ENCODE results near the gene C17orf75.

The C17orf75 gene

DNA sequence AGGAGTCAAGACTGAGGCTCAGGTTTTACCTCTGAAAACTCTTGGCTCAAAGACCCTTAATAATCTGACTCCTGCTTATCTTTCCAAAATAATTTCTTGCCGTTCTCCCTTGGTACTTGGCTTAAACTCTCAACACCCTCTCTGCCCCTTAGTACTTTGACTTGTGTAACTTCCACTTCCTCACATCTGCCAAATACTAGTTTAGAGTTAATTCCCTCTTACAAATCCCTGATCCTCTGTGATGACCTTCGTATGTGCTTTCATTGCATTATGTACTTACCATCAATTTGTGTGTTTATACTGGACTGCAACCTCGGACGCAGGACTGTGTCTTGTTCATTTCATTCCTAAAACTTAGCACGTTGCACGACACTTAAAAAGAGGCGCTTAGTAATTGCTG is 43.1 kb upstream of the C17orf75 start:
- H3K9me3 ChIP-seq (ENCODE audit: severe bottlenecking), result no peaks in the 10 kb centered on the region
- H3K27ac ChIP-seq, result no peak overlapping the region
- H3K27me3 ChIP-seq (ENCODE audit: insufficient read depth, low read depth, severe bottlenecking), result no peaks in the 10 kb centered on the region
- TF ChIP-seq, protein P1, sequence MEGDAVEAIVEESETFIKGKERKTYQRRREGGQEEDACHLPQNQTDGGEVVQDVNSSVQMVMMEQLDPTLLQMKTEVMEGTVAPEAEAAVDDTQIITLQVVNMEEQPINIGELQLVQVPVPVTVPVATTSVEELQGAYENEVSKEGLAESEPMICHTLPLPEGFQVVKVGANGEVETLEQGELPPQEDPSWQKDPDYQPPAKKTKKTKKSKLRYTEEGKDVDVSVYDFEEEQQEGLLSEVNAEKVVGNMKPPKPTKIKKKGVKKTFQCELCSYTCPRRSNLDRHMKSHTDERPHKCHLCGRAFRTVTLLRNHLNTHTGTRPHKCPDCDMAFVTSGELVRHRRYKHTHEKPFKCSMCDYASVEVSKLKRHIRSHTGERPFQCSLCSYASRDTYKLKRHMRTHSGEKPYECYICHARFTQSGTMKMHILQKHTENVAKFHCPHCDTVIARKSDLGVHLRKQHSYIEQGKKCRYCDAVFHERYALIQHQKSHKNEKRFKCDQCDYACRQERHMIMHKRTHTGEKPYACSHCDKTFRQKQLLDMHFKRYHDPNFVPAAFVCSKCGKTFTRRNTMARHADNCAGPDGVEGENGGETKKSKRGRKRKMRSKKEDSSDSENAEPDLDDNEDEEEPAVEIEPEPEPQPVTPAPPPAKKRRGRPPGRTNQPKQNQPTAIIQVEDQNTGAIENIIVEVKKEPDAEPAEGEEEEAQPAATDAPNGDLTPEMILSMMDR (IDR thresholded peaks at IDR 0.05; ENCODE audit: low read depth, low read length), result no peak
- H3K36me3 ChIP-seq, result peaks cover 19% of the 10 kb centered on the region
- DNase-seq, result no peak
- no peak overlapping the region for H3K4me3 ChIP-seq (ENCODE audit: low read depth, low read length)

DNA sequence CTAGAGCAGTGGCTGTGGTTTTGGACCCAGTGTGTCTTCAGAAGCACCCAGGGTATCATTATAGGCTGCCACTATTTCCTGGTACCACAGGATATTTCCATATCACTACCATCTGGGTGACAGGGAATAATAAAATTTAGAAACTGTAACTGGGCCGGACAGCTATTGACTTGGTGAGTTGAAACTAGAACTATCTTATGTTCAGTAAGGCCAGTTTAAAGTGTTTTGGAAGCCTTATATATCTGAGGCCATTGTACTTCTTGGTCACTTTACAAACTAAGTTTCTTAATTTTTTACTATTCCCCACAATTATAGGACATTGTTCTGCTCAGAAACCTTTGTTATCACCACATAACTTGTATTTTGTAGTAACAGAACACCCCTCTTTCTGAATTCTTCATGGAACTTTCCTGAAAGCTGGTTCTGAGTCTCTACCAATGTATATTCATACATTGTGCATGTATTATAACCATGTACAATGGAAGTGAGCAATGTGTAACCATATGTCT is 42.0 kb upstream of the C17orf75 start:
- H3K36me3 ChIP-seq, result peaks cover 27% of the 10 kb centered on the region
- H3K4me3 ChIP-seq (ENCODE audit: low read depth, low read length), result no peak overlapping the region
- no peaks in the 10 kb centered on the region for H3K27me3 ChIP-seq (ENCODE audit: insufficient read depth, low read depth, severe bottlenecking)
- DNase-seq, result no peak
- no peaks in the 10 kb centered on the region for H3K9me3 ChIP-seq (ENCODE audit: severe bottlenecking)
- H3K27ac ChIP-seq, result no peak overlapping the region
- TF ChIP-seq, protein P1 (IDR thresholded peaks at IDR 0.05; ENCODE audit: low read depth, low read length), result no peak

DNA sequence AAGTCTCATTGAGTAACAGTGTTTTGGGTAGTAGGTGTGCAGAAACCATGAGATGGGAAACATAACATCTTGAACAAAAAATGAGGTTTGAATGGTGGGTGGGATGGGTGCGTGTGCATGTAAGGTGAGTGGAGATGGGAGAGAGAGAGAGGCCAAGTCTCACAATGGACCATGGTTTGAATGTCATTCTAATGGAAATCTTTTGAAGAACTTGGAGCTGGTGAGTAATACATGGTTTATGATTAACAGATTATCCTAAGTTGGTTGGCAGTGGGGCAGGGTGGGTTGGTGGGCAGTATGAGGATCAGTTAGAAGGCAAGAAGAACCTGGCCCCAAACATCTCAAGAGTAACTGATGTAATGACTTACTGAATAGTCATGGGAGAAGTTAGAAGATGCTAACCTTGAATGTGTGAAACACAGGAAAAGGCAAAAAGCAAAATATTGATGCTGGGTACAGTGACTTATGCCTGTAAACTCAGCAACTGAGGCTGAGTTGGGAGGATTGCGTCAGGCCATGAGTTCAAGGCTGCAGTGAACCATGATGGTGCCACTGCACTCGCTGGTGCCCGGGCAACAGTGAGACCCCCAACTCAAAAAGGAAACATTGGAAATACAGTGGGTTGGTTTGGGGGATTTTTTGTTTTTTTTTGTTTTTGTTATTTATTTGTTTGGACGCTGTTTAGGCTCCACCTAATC is 40.7 kb upstream of the C17orf75 start:
- no peak overlapping the region for H3K27ac ChIP-seq
- no peak for DNase-seq
- no peaks in the 10 kb centered on the region for H3K27me3 ChIP-seq (ENCODE audit: insufficient read depth, low read depth, severe bottlenecking)
- H3K9me3 ChIP-seq (ENCODE audit: severe bottlenecking), result no peaks in the 10 kb centered on the region
- peaks cover 39% of the 10 kb centered on the region for H3K36me3 ChIP-seq
- H3K4me3 ChIP-seq (ENCODE audit: low read depth, low read length), result no peak overlapping the region
- TF ChIP-seq, protein P1 (IDR thresholded peaks at IDR 0.05; ENCODE audit: low read depth, low read length), result no peak

DNA sequence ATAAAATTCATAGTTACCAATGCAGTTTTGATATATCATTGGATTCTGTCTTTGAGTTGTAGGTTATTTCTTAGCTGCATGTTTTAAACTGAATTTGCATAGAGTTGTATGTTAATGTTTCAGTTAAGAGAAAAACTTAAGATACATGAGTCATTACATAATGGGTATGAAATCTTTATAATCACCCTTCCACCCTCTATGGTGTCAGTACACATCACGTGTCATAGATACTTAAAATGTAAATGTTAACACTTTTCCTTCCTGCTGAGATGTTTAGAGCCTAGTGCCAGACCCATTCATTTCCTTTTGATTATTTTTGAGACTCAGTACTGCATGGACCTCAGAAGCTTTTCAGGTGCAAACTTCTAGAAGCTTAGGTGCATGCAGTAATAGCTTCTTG is 28.5 kb upstream of the C17orf75 start:
- DNase-seq, result no peak
- no peak overlapping the region for H3K27ac ChIP-seq

DNA sequence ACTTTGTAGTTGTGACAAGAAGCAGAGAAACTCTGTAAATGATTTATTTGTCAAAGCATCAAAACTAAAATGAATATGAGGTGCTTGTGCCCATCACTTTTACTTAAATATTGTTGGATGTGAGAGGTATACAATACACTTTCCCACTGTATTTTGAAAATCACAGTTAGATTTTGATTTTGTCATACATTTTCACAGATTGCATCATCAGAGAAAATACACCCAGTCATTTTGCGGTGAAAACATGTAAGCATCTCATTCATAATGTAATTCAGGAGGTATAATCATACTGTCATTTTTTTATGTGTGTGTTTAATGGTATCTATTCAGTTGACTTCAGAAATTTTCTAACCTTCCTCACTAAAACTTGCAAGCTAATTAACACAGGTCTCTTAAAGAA is 19.3 kb upstream of the C17orf75 start:
- no peaks in the 10 kb centered on the region for H3K9me3 ChIP-seq (ENCODE audit: severe bottlenecking)
- no peaks in the 10 kb centered on the region for H3K27me3 ChIP-seq (ENCODE audit: insufficient read depth, low read depth, severe bottlenecking)
- no peak overlapping the region for H3K27ac ChIP-seq
- no peak overlapping the region for H3K4me3 ChIP-seq (ENCODE audit: low read depth, low read length)
- DNase-seq, result no peak
- TF ChIP-seq, protein P1 (IDR thresholded peaks at IDR 0.05; ENCODE audit: low read depth, low read length), result no peak
- H3K36me3 ChIP-seq, result peaks cover 98% of the 10 kb centered on the region

More for the DNA sequence above, 28.5 kb upstream of the C17orf75 start:
- Histone ChIP-seq H3K27me3 (ENCODE audit: insufficient read depth, low read depth, severe bottlenecking) (no peaks in the 10 kb centered on the region), H3K36me3 (peaks cover 91% of the 10 kb centered on the region), H3K9me3 (ENCODE audit: severe bottlenecking) (no peaks in the 10 kb centered on the region), H3K4me3 (ENCODE audit: low read depth, low read length) (no peak overlapping the region)
- TF ChIP-seq, protein P1 (IDR thresholded peaks at IDR 0.05; ENCODE audit: low read depth, low read length), result no peak

DNA sequence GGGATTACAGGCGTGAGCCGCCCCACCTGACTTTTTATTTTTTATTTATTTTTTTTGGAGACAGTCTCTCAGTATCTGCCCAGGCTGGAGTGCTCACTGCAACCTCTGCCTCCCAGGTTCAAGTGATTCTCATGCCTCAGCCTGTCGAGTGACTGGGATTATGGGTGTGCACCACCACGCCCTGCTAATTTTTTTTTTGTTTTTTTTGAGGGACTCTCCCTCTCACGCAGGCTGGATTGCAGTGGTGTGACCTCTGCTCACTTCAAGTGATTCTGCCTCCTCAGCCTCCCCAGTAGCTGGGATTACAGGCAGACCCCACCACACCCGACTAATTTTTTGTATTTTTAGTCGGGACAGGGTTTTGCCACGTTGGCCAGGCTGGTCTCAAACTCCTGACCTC is 15.6 kb upstream of the C17orf75 start:
- TF ChIP-seq, protein P1 (IDR thresholded peaks at IDR 0.05; ENCODE audit: low read depth, low read length), result no peak
- no peak overlapping the region for H3K27ac ChIP-seq
- H3K27me3 ChIP-seq (ENCODE audit: insufficient read depth, low read depth, severe bottlenecking), result no peaks in the 10 kb centered on the region
- no peaks in the 10 kb centered on the region for H3K9me3 ChIP-seq (ENCODE audit: severe bottlenecking)
- peaks cover 95% of the 10 kb centered on the region for H3K36me3 ChIP-seq
- no peak for DNase-seq
- no peak overlapping the region for H3K4me3 ChIP-seq (ENCODE audit: low read depth, low read length)

All from WERI-Rb-1 (cell line).